ENCODE data around the gene CIDEB.

CIDEB gene

GRCh38 chr14:24315807-24316596 lies 8.2 kb upstream of the CIDEB start:
- no peak overlapping the region for H3K4me3 ChIP-seq (ENCODE audit: low read depth, low read length)
- no peak for TF ChIP-seq CTCF (IDR thresholded peaks at IDR 0.05; ENCODE audit: low read depth, low read length)

- H3K4me3 ChIP-seq (ENCODE audit: low read depth, low read length) = no peak overlapping the region
- TF ChIP-seq CTCF (IDR thresholded peaks at IDR 0.05; ENCODE audit: low read depth, low read length) = no peak
Observed at GRCh38 chr14:24315243-24315806, 7.5 kb upstream of the CIDEB start.

- H3K4me3 ChIP-seq (ENCODE audit: low read depth, low read length) = no peak overlapping the region
Observed at GRCh38 chr14:24314377-24315193, 6.8 kb upstream of the CIDEB start.

GRCh38 chr14:24313913-24314312 lies 6.1 kb upstream of the CIDEB start:
- no peak overlapping the region for H3K4me3 ChIP-seq (ENCODE audit: low read depth, low read length)
- no peak for TF ChIP-seq CTCF (IDR thresholded peaks at IDR 0.05; ENCODE audit: low read depth, low read length)

More at GRCh38 chr14:24314377-24315193, 6.8 kb upstream of the CIDEB start:
- TF ChIP-seq CTCF (IDR thresholded peaks at IDR 0.05; ENCODE audit: low read depth, low read length) = no peak

GRCh38 chr14:24312736-24313507 lies 5.1 kb upstream of the CIDEB start:
- TF ChIP-seq CTCF (IDR thresholded peaks at IDR 0.05; ENCODE audit: low read depth, low read length) = no peak
- no peak overlapping the region for H3K4me3 ChIP-seq (ENCODE audit: low read depth, low read length)

- H3K4me3 ChIP-seq (ENCODE audit: low read depth, low read length) = no peak overlapping the region
- no peak for TF ChIP-seq CTCF (IDR thresholded peaks at IDR 0.05; ENCODE audit: low read depth, low read length)
Observed at GRCh38 chr14:24311837-24312615, 4.2 kb upstream of the CIDEB start.
